ENCODE results near the gene FNIP1.
A peak's percentile ranks its signal among the peaks of the same experiment; 100 is the strongest.
"Not testable (repeated sequence)": the region's sequence is repeated elsewhere in the genome, so short reads cannot be mapped to it uniquely, and the experiment has no call there.

FNIP1 gene

DNA sequence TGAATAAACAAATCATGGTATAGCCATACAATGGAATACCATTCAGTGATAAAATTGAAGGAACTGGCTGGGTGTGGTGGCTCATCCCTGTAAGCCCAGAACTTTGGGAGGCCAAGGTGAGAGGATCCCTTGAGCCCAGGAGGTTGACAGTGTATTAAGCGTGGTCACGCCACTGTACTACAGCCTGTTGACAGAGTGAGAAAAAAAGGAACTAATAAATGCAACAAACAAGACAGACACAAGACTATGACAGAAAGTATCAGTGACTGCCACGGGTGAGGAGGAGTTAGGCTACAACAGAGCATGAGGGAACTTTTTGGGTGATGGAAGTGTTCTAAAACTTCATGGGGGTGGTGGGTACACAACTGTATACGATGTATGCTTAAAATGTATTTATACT, 2.2 kb downstream of the FNIP1 start:
- no peak for DNase-seq
- peak overlapping the region in 1 of 2 donors; percentile 20 for H3K27ac Mint-ChIP-seq
- no peaks in the 10 kb centered on the region for H3K9me3 Mint-ChIP-seq
- no peaks in the 10 kb centered on the region for H3K27me3 Mint-ChIP-seq
- ATAC-seq, result no peak
- H3K4me1 Mint-ChIP-seq, result peaks cover 26% of the 10 kb centered on the region
- peak overlapping the region; percentile 27 to 42 for H3K4me3 Mint-ChIP-seq

DNA sequence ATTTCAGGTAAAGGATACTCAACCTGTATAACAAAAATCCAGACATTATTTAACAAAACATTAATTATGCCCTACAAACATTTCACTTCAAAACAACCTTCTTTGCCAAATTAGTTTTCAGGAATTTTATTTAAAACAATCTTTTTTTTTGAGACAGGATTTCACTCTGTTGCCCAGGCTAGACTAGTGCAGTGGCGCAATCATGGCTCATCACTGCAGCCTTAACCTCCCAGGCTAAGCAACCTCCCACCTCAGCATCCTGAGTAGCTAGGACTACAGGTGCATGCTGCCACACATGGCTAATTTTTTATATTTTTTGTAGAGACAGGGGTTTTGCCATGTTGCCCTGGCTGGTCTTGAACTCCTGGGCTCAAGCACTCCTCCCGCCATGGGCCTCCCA, 3.9 kb downstream of the FNIP1 start:
- Mint-ChIP-seq H3K4me3 (no peak overlapping the region), H3K4me1 (peaks cover 29% of the 10 kb centered on the region), H3K27me3 (no peaks in the 10 kb centered on the region), H3K27ac (no peak overlapping the region), H3K9me3 (no peaks in the 10 kb centered on the region)
- DNase-seq (no peak), ATAC-seq (no peak)

DNA sequence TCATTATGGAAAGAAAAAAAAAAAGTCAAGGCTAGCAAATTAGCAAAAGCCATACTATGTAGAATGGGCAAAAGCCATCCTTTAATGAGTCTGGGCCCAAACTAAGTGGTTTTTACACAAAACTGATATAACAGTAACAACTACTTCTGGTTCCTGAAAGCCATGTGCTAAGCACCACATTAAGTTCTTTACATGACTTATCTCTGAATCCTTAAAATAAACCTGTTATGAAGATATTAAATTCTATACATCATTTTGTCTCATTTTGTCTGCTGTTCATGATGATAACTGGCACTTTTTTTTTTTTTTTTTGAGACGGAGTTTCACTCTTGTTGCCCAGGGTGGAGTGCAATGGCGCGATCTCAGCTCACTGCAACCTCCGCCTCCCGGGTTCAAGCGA, 5.0 kb downstream of the FNIP1 start:
- H3K27ac Mint-ChIP-seq, result no peak overlapping the region
- H3K4me3 Mint-ChIP-seq, result no peak overlapping the region
- peaks cover 33% of the 10 kb centered on the region for H3K4me1 Mint-ChIP-seq

DNA sequence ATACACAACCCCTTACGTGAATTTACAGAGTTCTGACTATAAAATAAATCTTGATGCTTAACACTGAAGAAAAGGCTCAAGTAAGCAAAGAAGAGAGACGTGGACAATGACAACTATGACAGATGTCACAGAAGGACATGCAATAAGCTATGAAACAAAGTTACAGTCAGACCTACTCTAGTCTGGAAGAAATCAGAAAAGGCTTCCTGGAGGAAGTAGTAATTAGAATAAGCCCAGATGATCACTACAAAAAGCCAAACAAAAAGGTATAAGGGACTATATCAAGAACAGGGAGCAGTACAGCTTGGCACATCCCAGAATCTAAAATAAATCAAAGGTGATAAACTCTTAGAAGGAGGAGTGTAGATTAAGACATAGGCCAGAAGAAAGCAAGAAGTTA, 6.3 kb downstream of the FNIP1 start:
- DNase-seq (no peak), ATAC-seq (no peak)
- Mint-ChIP-seq H3K27ac (no peak overlapping the region), H3K27me3 (no peaks in the 10 kb centered on the region), H3K4me3 (no peak overlapping the region), H3K4me1 (peaks cover 32% of the 10 kb centered on the region), H3K9me3 (no peaks in the 10 kb centered on the region)

More for the DNA sequence above, 5.0 kb downstream of the FNIP1 start:
- no peak for ATAC-seq
- no peaks in the 10 kb centered on the region for H3K9me3 Mint-ChIP-seq
- no peak for DNase-seq
- no peaks in the 10 kb centered on the region for H3K27me3 Mint-ChIP-seq

DNA sequence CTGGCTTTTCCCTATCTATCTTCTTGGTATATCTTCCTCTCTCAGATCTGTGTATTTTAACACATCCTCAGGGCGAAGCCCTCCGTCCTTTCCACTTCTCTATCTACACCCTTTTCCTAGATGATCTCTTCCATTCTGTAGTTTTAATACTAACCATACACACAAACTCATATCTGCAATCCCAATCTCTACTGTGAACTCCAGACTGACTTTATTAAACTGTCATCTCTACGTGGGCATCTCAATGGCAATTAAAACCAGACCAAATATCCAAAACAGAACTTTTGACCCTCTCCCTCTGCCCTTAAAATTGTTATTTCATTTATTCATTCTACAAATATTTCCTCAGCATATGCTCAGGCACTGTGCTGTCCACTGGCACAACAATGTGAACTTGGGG, 7.1 kb downstream of the FNIP1 start:
- Mint-ChIP-seq H3K27me3 (no peaks in the 10 kb centered on the region), H3K4me3 (no peak overlapping the region), H3K4me1 (peaks cover 24% of the 10 kb centered on the region), H3K9me3 (no peaks in the 10 kb centered on the region), H3K27ac (no peak overlapping the region)
- ATAC-seq, result no peak
- DNase-seq, result no peak

DNA sequence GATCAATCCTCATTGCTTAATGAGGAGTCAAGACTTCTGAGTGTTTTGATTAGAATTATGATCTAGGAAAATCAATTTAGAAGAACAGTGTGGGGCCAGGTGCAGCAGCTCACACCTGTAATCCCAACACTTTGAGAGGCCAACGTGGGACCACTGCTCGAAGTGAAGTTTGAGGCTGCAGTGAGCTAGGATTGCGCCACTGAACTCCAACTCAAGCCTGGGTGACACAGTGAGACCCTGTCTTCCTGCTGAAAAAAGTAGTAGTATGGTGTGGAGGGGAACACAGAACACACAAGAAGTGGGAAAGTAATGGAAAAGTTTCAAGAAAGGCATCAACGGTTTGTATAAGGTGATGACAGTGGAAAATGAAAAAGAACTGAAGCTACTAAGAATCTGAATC, 9.1 kb downstream of the FNIP1 start:
- Mint-ChIP-seq H3K27me3 (no peaks in the 10 kb centered on the region), H3K4me3 (no peak overlapping the region), H3K9me3 (no peaks in the 10 kb centered on the region), H3K27ac (no peak overlapping the region), H3K4me1 (peaks cover 31% of the 10 kb centered on the region)
- ATAC-seq, result no peak
- no peak for DNase-seq

DNA sequence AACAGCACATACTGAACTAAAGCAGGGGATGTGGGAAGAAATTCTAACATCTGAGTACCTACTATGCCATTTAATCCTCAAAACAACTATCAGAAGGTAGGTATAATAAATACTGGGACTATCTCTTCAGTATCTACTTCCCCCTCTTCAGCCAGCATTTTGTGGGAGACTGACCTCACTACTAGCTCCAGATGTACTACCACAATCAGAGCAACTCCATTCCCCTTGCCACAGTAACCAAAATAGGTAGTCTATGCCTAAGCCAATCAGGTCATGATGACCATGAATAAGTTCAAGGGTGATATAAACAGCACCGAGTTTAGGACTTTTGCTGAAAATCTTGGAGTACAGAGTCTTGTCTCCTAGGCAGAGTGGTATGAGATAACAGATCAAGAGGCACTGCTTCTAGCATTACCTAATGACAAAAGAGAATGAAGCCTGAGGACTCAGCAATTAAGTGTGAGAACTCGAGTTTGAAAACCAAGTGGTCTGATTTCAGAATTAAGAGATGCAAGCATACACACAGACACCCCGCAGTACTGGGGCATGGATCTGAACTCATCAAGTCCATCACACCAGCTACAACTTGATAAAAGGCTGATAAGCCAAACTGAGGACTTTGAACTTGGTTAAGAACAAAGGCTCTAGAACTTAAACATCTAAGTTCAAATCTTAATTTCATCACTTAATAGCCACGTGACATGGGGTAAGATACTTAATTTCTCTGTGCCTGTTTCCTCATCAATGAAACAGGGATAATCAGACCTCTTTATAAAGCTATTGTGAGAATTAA, 9.7 kb downstream of the FNIP1 start:
- Mint-ChIP-seq H3K9me3 (no peaks in the 10 kb centered on the region), H3K27ac (no peak overlapping the region), H3K4me3 (no peak overlapping the region), H3K27me3 (no peaks in the 10 kb centered on the region), H3K4me1 (peaks cover 31% of the 10 kb centered on the region)
- ATAC-seq, result no peak
- DNase-seq, result no peak

DNA sequence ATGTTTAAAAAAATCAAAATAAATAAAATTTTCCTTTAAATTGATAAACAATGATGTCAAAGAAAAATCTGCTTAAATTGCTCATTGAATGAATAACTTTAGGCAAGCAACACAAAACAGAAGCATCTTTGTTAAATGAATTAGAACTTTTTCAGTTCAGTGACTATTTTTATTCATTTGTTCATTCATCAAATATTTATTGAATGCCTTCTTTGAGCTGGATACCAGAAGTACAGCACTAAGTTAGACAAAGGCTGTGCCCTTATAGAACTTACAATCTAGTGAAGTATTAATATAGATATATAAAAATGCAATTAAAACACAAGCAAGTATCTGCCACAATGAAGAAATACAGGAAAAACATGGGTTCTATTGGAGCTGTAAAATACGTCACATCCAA, 10.8 kb downstream of the FNIP1 start:
- Mint-ChIP-seq H3K4me1 (peaks cover 28% of the 10 kb centered on the region), H3K4me3 (no peak overlapping the region), H3K27ac (no peak overlapping the region), H3K27me3 (no peaks in the 10 kb centered on the region), H3K9me3 (no peaks in the 10 kb centered on the region)
- DNase-seq (no peak), ATAC-seq (no peak)

DNA sequence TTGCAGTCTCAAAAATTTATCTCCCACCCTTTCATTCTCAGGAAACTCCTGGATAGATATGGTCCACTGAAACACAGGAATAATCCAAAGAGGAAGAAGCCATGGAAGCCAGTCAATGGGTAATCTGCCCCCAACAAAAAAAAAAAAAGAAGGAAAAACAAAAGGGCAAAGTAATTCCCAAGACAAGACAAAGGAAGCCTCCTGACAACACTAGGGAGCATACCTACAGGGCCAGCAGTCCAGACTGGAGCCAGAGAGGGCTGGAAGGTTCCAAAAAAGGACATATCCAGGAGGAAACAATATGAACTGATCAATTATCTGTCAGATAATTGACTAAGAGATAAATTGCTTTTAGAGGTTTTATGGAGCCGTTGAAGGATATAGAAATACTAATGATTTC, 12.9 kb downstream of the FNIP1 start:
- no peak for DNase-seq
- no peaks in the 10 kb centered on the region for H3K9me3 Mint-ChIP-seq
- H3K4me3 Mint-ChIP-seq, result no peak overlapping the region
- ATAC-seq, result no peak
- H3K27me3 Mint-ChIP-seq, result no peaks in the 10 kb centered on the region
- peak overlapping the region in 1 of 2 donors; percentile 37 for H3K27ac Mint-ChIP-seq
- H3K4me1 Mint-ChIP-seq, result peaks cover 27% of the 10 kb centered on the region

DNA sequence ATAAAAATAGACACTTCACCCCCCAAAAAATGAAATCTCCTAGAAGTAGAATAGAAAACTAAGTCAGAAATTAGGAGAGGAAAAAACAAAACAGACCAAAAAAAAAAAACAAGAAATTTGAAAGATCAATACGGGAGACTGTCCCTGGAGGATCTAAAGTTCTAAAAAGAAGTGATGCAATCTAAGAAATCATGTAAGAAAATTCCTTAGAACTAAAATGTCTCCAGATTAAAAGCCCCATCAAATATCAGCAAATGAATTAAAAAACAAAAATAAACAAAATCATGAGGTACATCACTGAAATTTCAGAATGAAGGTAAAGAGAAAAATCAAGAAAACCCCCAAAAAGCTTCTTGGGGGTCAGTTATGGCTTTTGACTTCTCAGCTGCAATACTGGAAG, 13.5 kb downstream of the FNIP1 start:
- ATAC-seq (no peak), DNase-seq (no peak)
- peaks cover 27% of the 10 kb centered on the region for H3K4me1 Mint-ChIP-seq
- no peaks in the 10 kb centered on the region for H3K9me3 Mint-ChIP-seq
- no peak overlapping the region for H3K4me3 Mint-ChIP-seq
- no peaks in the 10 kb centered on the region for H3K27me3 Mint-ChIP-seq
- no peak overlapping the region for H3K27ac Mint-ChIP-seq

DNA sequence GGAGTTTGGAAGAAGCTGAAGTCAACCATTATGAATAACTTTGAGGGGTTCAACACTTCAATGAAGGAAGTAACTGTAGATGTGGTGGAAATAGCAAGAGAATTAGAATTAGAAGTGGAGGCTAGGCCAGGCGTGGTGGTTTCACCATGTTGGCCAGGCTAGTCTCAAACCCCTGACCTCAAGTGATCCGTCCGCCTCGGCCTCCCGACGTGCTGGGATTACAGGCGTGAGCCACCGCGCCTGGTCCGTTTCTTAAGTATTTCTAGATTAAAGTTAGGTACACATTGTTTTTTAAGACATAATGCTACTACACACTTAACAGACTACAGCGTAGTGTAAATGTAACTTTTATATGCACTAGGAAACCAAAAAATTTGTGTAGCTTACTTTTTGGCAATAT, 14.1 kb downstream of the FNIP1 start:
- ATAC-seq (no peak), DNase-seq (no peak)
- H3K27ac Mint-ChIP-seq, result no peak overlapping the region
- H3K9me3 Mint-ChIP-seq, result no peaks in the 10 kb centered on the region
- no peak overlapping the region for H3K4me3 Mint-ChIP-seq
- H3K4me1 Mint-ChIP-seq, result peaks cover 28% of the 10 kb centered on the region
- no peaks in the 10 kb centered on the region for H3K27me3 Mint-ChIP-seq

DNA sequence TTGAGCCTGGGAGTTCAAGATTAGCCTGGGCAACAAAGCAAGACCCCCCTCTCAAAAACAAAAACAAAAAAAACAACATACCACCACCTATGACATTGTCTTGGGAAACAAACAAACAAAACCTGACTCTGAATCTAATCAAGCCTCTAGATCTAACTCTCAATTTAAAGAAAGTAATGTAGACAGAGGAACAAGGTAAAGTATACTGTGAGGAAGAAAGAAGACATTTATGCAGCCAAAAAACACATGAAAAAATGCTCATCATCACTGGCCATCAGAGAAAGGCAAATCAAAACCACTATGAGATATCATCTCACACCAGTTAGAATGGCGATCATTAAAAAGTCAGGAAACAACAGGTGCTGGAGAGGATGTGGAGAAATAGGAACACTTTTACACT, 18.7 kb downstream of the FNIP1 start:
- not testable (repeated sequence) for H3K27ac Mint-ChIP-seq, H3K27me3 Mint-ChIP-seq, H3K4me3 Mint-ChIP-seq, ATAC-seq, H3K9me3 Mint-ChIP-seq, DNase-seq
- H3K4me1 Mint-ChIP-seq, result peaks cover 15% of the 10 kb centered on the region

DNA sequence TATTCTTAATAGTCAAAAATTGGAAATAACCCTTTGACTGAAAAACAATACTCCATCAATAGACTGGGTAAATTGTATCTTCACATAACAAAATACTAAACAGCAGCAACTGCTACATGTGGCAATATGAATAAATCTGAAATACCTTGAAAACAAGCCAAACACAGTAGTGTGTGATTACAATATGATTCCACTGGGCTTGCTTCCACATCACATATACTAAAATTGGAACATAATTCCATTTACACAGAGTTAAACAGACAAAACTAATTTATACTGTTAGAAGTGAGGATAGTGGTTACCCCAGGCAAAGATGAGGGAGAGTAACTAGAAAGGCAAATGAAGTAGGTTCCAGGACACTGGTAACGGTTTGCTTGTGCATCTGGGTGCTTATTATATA, 20.4 kb downstream of the FNIP1 start:
- DNase-seq, result no peak
- Mint-ChIP-seq H3K4me1 (peaks cover 12% of the 10 kb centered on the region), H3K9me3 (no peaks in the 10 kb centered on the region), H3K27ac (no peak overlapping the region), H3K27me3 (no peaks in the 10 kb centered on the region), H3K4me3 (no peak overlapping the region)
- no peak for ATAC-seq

DNA sequence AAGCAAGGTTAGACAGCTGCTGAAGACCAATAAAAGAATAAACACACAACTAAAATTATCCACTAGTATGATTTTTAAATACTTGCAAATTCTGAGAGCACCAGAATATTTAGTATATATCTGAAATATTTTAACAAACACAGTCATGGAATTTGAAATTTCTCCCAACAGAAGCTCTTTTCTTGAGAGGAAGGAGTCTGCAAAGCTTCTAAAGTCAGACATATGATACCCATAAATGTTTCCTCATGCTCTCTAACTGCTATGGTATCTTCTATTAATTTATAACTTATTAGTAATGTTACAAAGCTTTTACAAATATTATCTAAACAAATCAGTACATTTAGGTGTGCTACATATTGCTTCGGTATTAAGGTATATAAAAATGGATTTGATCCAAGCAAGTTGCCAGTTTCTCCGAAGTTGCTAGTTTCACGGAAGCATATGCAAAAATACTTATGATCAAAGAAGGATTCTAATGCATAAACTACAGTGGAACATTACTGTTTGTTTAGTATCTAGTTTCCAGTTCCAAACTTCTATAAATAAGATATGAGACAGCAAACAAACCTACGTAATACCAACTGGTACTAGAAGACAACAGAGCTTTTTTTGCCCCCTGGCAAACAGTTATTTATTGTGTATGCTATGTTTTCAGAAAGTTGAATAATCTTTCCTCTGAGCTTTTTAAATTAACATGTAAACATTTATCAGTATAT, 22.0 kb downstream of the FNIP1 start:
- H3K4me1 Mint-ChIP-seq, result peaks cover 5% of the 10 kb centered on the region
- no peaks in the 10 kb centered on the region for H3K27me3 Mint-ChIP-seq
- no peaks in the 10 kb centered on the region for H3K9me3 Mint-ChIP-seq
- no peak overlapping the region for H3K4me3 Mint-ChIP-seq
- no peak for ATAC-seq
- H3K27ac Mint-ChIP-seq, result no peak overlapping the region
- no peak for DNase-seq

DNA sequence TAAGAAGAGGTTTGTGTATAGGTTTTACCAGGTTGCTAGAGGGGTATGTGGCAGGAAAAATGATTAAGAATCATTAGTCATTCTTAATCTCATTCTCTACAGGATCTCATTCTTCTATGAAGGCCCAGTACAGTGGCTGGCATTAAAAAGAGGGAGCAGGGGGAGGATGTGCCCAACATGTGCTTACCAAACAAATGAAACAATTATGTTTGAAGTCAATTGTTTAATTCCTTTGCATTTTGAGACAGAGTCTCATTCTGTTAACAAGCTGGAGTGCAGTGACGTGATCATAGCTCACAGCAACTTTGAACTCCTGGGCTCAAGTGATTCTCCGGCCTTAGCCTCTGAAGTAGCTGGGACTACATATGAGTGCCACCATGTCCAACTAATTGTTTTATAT, 23.0 kb downstream of the FNIP1 start:
- Mint-ChIP-seq H3K4me3 (no peak overlapping the region), H3K27ac (no peak overlapping the region), H3K9me3 (no peaks in the 10 kb centered on the region), H3K4me1 (peaks cover 5% of the 10 kb centered on the region), H3K27me3 (no peaks in the 10 kb centered on the region)
- no peak for ATAC-seq
- DNase-seq, result no peak

DNA sequence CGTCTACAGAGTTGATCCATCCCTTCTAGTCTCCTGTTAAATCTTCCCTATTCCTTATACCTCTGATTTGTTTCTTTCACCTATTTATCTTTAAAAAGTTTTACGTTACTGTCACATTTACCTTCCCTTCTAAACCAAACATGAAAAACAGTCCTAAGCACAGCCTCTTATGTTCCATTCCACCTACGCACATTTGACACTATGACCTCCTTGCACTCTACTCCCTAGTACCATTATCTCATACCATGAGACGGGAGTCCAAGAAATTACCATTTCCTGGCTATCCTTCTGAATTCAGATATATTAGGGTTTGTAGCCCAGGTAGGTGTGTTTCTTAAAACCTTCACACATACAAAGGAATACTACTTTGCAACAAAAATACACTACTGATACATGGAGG, 25.1 kb downstream of the FNIP1 start:
- DNase-seq (no peak), ATAC-seq (no peak)
- Mint-ChIP-seq H3K27me3 (no peaks in the 10 kb centered on the region), H3K9me3 (no peaks in the 10 kb centered on the region), H3K4me3 (no peak overlapping the region), H3K27ac (no peak overlapping the region), H3K4me1 (no peaks in the 10 kb centered on the region)

DNA sequence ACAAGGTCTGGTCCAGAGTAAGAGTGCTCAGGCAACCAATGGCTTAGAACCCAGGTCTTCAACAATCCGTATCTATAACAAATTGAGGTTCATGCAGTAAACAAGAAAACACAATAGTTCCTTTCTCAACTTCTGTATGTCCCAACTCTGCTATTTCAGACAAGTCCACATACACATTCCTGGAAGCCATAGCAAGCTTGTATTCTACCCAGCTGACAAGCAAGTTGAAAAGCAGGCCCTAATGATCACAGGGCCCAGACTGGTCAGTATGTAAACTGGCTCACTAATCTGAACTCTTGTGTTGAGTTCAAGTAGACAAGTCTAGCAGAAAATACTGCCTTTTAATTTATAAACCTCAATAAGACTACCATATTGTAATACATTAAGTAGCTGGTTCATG, 26.9 kb downstream of the FNIP1 start:
- no peak overlapping the region for H3K27ac Mint-ChIP-seq
- H3K9me3 Mint-ChIP-seq, result no peaks in the 10 kb centered on the region
- no peak for ATAC-seq
- no peaks in the 10 kb centered on the region for H3K4me1 Mint-ChIP-seq
- DNase-seq, result no peak
- no peaks in the 10 kb centered on the region for H3K27me3 Mint-ChIP-seq
- H3K4me3 Mint-ChIP-seq, result no peak overlapping the region

Data from stimulated activated naive CD8-positive, alpha-beta T cell treated with anti-CD3 and anti-CD28 coated beads, Interleukin-15, amount 100 ng/mL, for 72 hours (primary cell).